Tongue (tissue), 2 donors: ENCODE data around the gene SEC22A. TPM values are rescaled to one million over a fixed set of nuclear protein-coding genes. Genes with fewer than 3 reads are reported as not detected.

Experiments used
- DNase-seq: peaks from one replicate; pipeline ENCODE4 v3.0.0-alpha.2; 2015
- total RNA-seq: library from RNA; depleted of rRNA; stranded (reverse); fragments of >200 nt; gene quantifications from one replicate; pipeline ENCODE4 v1.2.3, GENCODE V29; 2014

Gene SEC22A
- total RNA-seq, 1 donor from 2014 or later = 42.2 TPM

DNA sequence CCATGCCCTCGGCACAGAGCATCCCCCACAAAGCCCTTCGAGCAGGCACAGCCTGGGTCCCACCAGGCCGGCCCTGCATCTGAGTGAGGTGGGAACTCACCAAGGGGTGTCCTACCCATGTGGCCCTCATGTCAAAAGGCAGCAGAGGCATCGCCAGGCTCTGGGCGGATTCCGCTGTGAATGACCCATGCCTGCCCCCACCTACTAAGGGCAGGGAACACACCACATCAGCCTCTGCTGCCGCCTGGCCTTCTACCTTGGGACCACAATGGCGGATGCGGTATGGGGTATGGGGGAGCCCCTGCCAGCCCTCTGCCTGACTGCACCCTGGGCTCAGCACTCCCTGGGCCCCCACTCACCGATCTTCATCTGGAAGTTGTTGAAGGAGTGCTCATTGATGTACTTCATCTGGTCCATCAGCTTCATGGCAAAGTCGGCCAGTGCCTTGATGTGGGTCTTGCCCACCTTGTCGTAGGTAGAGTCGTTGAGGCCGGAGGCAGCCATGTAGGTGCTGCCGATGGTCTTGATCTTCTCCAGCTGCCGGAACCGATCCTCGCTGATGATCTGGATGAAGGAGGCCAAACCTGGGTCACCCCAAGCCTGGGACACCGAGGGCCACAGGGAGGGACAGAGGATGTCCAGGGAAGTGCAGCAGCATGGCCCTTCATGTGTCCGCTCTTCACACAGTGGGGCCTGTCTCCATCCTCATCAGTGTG lies 87.8 kb downstream of the SEC22A start:
- no peak for DNase-seq

DNA sequence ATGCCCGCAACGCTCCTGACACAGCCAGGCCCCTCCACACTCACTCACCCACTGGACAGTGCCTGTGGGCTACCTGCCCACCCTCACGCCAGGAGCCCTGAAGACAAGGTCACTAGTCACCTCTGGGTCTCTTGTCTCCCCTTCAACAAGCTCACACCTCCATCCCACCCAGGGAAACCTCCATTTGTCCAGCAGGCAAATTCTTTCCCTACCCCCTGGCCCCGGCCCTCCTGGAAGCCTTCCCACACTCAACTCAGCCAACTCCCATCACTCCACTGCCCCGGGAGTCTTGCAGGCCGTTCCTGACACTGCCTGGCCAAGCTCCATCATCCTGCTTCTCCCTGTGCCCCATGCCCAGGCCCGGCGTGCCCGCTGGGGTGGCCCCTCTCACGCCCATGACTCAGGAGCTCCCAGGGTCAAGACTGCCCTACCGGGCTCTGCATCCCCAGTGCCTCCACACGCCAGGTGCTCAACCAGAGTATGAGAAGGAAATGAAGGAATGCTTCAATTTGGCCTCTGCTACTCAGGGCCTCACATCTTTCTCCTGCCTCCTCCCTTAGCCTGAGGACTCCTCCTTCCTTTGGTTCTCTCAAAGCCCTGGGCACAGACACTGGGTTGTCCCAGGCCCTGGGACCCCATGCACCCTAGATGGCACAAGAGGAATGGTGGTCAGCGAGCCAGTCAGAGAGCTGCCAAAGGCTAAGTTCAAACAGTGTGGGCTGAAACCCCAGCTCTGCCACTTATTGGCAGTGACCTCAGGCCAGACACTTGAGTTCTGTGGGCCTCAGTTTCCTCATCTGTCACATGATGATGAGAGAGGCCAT lies 88.6 kb downstream of the SEC22A start:
- no peak for DNase-seq

DNA sequence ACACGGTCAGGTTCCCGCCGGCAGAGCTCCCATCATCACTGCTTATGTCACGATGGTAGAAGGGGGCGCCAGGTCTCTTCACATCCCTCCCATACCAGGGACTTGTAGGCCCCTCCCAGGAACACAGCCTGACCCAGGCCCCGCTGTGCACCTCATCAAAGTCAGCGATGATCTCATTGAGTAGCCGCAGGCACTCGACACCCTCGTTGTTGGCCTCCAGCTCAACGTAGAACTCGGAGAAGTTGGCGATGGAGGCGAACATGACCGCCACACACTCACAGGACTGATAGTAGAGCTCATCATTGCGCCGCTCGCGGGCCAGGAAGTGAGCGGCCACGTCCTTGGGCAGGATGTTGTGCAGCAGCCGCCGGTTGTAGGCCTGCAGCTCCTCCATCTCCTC lies 89.2 kb downstream of the SEC22A start:
- no peak for DNase-seq

DNA sequence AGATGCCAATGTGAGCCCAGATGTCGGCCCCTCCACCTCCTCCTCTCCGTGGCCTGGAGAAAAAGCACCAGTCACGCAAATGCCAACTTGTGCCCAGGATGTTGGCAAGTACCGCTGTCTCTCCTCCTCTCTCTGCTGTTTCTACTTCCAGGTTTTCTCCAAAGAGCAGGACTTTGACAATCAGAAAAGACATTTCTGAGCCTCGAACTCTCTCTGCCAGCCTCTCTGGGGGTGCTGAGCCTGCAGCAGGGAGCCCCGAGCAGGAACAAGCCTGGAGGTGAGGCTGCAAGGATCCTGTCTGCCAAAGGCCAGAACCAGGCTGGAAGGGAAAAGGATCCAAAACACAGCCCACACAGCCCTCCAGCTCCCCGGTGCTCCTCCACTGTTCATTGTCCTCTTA lies 89.7 kb downstream of the SEC22A start:
- DNase-seq = no peak

DNA sequence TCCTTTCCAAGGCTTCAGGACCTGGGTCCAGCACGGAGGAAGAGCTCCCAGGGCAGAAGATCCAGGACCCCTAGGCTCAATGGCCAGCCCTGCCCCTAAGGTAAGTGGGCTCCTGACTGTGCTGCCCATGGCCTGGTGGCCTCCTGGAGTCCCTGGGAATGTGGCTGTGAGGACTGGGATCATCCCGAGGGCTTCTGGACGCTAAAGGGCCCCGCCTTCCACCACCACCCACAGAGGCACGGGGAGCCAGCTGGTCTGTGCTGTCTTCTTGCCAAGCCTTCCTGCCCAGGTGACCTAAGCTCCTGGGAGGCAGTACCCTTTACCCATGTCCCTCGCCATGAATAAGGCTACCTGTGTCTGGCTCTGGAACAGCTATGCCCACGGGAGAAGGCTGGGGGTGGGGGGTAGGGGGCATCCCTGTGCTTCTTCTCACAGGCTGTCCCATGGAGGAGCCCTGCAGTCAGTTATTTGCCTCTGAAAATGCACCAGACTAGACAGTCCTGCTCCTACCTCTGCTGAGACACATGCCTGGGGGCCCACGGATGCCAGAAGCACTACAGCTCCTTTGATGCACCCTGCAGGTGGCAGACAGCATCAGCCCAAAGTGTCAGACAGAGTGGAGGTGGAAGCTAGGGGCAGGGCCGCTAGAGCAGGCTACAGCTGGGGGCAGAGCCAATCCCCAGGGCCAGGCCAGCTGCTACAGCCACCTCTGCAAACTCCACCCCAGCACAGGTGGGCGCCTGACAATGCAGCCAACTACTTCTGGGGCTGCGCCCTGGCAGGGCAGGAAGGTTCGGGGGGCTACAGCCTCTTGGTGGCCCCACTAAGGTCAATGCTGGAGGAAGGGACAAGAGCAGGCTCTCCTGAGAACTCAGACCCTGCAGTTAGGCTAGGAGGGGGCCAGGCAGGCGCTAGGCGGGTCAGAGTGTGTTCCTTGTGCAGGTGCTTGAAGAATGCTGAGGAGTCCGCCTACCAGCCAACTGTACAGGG lies 90.9 kb downstream of the SEC22A start:
- DNase-seq = no peak

DNA sequence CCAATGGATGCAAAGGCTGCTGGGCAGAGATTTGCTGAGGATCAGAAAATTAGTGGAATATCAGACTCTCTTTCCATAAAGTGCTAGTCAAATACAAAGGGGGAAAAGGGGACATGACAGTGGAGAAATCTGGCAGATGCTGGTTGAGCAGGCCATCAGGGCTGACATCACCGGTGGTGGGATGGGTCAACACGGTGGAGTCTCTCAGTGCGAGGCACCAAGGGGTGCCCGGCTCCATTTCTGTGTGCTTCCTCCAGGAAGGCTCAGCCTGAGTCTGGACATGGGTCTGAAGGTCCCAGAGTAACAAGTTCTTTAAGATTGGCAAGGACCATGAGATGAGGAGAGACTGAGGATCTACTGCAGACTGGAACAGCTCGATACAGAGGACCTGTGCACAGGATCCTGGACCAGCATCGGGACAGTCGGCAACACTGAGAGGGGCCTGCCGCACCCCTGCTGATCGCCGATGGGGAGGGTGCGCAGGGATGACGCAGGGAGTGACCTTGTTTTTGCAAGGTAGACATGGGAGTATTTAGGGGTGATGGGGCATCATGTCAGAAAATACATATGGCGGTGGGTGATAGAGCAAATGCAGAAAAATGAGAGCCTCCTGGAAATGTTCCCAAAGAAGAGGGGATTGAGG lies 92.7 kb downstream of the SEC22A start:
- no peak for DNase-seq

DNA sequence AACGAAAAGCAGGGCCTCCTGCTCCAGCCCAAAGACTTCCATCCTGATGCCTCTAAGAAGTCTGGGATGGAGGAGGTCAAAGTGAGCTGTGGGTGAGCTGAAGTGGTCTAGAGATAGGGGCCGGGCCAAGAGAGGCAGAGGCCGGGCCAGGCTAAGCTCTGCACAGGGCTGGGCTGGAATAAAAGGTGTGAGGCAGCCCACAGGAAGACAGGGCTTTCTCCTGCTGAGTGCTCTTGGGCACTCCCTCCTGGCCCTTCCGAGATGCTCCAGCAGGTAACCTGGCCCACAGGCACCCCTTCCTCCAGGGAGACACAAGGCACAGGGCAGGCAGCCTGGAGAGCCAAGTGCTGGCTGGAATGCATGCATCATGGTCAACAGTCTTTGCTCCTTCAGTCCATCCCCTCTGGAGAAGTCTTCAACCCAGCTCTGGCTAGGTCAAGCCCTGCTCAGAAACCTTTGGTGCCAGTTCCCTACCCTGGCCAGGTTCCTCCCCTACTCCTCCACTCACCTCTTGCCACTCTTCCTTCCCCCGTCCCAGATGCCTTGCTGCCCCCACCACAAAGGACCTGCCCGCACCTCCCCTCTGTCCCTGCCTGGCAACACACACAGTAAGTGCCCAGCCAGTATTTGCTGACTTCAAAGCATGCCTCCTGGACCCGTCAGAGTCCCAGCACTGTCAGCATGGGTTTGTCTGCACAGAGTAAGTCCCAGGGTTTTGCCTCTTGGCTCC lies 93.6 kb downstream of the SEC22A start:
- no peak for DNase-seq

DNA sequence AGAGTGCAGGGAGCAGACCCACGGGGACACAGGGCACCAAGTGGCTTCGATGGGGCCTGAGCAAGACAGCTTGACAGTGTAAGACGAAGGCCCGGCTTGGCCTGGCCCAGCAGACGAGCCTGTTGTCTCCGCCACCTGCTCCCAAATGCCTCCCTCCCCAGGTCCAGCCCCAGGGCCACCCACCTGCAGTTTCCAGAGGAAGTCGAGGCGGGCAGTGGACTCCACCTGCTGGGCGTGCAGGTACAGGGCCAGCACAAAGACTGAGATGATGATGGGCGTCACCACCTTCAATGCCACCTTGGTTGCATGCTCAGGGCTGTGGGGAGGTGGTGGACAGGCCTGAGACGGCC lies 94.1 kb downstream of the SEC22A start:
- DNase-seq = no peak

DNA sequence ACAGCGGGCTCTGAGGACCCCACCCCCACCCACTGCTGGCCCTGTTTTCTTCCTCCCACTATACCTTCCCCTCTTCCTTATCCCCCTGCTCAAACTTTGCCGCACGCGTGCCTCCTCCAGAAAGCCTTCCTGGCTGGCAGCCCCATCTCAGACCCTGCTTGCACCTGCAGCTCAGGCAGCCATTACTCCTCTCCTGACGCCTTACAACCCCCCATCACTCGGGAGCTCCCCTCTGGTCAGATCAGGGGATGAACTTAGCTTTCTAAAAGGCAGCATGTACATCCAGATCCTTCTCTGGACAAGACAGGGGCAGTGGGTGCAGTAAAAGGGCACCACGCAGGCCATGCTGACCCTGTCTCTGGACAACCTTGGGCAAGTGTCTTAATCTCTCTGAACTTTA lies 94.5 kb downstream of the SEC22A start:
- DNase-seq = no peak

DNA sequence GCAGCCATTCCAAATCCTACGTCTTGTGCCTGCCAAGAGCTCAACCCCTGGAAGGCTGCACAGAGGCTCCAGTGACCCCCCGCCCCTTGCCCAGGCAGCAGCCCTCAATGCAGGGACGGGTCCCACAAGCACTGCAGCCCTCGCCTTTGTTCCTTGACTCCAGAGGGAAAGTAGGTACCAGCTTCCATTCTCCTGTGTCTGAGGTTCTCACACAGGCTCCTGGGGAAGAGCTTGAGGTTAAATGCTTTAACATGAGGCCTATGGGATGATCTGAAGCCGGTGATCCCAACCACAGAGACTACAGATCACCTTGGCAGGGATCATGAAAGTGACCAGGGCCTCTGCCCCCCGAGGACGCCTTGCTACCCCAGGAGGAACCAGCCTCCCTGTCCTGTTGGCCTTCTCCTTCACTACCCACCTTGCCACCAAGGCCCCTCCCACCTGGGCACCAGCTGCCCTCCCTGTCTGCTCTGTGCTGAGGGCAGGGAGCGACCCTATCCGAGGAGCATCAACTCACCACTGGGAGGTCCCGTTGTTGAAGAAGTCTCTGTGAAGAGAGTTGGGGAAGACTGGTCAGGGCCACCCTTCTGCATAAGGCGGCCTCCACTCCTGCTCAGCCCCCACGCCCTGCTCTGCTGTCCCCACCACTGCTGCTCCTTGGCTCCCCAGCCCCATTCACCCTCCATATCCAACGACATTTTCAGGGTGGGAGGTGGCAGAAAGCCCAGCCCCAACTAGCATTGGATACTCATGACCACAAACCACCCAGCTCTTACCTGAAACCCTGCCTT lies 95.3 kb downstream of the SEC22A start:
- DNase-seq = no peak

DNA sequence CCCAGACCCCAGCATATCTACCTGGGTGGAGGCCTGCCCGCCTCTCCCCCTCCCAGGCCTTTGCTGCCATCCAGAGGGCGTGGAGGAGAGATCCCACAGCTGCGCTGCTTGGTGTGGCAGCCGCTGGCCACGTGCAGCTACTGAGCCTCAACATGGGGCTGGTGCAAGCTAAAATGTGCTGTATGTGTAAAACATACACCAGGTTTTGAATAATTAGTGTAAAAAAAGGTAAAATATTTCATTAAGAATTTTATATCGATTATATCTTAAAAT lies 95.8 kb downstream of the SEC22A start:
- DNase-seq = no peak

DNA sequence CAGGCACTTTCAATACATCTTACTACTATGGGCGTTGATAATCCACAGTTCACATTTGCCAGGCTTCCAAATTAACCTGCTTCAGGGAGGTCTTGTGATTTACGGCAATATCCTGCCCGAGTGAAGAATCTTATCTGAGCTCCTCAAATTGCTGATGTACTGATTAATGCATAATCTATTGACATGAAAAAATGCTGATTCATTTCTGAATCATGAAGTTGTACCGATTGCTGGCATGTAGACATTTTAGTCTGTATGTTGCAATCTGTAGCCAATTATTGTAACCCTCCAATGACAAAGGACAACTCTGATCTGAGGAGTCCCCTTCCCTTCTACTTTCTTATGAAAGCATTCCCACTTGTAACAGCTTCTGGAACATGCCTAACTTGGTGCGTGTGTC lies 97.2 kb downstream of the SEC22A start:
- no peak for DNase-seq

DNA sequence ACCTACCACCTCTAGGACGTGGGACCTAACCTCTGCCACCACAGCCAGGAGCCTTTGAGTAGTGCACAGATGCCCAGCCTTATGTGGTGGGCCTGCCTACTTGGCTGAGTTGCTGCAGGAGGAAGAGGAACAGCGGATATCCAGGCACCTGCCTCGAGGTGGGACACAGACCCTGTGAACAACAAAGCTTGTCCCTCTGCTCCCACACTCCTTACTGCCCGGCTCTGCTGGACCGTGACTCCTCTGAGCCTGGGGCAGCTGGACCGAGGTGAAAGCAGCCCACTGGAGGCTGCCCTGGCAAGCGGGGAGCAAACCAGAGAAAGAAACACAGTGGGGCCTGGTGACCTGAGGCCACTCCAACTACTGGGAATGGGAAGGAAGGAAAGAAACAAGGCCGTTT lies 97.8 kb downstream of the SEC22A start:
- no peak for DNase-seq

DNA sequence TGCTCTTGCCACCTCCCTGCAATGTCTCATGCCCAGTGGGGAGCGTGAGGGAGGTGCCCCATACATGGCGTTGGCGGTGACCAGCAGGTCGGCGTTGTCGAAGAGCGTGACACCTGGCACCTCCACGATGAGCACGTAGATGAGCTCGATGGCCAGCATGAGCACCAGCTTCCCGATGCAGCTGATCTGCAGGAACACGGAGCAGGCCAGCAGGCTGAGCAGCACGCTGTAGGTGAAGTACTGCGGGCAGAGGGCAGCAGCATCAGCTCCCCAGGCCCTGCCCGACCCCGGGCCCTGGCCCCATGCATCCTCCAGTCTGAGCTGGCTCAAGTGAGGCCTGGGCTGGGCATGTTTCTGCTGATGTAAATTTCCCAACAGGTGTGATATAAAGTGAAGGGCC lies 98.3 kb downstream of the SEC22A start:
- DNase-seq = no peak

DNA sequence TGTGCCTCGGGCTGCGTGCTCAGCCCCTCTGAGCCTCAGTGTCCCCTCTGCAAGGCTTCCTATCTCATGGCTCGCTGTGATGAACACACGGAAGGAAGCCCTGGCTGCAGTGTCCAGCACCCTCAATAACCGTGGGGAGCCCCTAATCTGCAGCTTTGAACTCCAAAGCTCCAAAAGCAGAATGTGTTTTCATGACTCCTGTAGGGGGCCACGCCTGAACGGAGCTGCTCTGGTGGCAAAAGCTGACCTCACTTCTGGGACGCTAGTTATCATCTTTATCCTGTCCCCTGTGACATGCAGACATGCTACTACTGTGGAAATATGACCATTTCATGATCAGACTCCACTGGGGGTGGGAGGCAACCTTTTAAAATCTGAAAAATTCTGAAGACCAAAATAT lies 98.8 kb downstream of the SEC22A start:
- DNase-seq = no peak

DNA sequence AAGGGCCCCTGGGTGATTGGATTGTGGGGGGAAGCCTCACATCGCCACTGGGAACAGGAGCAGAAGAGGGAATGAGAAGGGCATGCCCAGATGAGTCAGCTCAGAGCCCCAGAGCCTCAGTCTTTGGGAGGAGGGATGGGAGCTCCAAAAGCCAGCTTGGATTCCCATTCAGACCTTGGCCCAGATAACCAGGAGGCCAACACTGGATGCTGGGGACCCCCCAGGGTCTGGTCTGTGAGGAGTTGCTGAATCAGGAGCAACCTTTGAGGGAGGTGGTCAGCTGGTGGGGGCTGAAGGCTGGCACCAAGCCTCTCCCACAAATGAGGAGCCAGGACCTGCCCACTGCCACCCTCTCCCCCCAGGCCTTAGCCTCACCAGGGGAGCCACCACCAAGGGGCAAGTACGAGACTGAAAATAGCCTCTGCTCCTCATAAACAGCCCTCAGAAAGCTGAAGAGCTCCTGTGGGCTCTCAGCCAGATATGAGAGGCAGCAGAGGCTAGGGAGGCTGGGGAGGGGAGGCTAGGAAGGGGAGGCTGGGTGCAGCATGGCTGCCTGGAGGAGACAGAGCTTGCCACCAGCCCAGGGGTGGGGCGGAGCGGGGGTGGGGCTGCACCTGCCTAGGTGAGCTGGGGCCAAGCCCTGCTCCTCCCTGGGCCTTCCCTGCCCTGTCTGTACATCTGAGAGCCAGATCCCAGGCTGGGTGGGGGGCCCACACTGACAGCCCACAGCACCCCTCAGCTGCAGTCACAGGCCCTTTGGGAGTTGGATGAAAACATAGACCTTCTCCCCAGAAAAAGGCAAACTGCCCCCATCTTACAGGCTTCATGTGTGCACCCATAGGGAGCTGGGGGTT lies 99.8 kb downstream of the SEC22A start:
- no peak for DNase-seq

DNA sequence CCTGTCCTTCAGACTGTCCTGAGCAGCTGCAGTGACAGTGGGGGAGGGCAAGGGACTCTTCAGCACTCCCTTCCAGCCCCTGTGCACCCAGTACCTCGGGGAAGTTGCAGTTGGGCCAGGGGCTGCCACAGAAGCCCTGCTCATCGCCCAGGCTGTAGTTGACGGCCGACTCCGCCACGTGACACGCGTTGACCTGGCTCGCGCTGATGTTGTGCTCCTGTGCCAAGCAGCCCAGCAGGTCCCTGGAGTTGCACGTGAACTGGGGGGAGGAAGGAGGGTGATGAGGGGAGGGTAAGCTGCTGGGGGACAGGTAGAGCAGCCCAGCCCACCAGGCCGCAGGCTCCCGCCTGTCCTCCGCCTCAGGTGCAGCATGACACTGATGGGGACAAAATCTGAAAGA lies 101.2 kb downstream of the SEC22A start:
- DNase-seq = no peak

DNA sequence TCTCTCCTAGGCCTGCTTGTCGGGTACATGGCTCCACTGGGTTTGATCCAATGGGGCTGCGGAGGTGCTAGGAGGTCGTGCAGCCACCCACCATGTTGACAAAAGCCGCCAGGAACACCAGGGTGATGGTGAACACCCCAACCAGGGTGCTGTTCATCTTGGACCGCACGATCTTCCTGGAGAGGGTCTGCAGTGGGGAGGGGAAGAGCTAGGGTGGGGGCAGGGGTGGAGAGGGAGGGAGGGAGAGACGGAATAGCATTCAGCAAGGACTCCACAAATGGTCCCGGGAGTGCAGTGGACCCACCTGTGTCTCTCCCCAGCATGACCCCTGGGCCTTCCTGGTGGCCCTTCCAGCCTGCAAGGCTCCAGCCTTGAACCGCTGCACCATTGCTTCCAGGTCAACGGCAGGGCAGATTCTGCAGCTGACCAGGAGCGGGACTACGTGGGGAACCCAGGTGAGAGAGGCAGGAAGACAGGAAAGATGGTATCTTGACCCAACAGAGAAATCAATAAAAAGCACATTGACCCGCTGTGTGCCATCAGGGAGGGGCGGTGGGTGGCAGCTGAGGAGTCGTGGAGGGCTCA lies 102.3 kb downstream of the SEC22A start:
- DNase-seq = no peak

DNA sequence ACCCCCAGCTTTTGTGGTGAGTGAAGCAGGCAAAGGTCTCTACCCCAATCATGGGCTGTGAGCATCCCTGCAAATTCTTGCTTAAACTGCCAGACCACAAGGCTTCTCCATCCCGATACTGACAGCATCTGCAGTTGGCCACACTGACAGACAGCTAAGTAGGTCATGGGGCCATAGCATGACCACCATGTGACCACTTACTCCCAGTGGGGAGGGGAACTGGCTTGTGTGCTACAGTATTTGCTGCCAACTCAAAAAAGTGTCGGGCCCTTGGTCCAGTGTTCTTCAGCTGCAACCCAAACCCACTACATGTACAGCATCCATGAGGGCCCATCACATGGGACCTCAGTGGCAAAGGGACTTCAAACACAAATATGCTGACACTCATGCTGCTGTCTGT lies 103.4 kb downstream of the SEC22A start:
- DNase-seq = no peak

DNA sequence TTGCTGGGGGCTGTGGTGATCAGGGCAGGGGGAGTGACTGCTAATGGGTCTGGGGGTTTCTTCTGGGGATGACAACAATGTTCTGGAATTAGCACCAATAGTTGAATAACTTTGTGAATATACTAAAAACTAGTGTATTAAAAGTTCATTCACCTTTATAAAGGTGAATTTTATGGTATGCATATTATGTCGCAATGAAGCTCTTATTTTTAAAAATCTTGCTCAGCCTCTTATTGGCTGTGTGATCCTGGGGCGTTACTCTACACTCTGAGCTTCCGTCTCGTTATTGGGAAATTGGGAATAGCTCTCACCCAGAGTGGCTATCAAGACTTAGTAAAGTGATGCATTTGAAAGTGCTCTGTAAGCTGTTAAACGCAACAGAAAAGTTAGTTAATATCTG lies 105.3 kb downstream of the SEC22A start:
- DNase-seq = no peak
